Lower leg skin (tissue), 3 donors: ENCODE measurements around the gene EIF2D.

ENCODE experiments used
- POLR2A ChIP-seq, 2 donors: fragments of 450-650 bp; IDR thresholded peaks; one replicate each; pipeline ENCODE4 v1.6.1; 2016 to 2017; ENCODE audit warnings: antibody characterized with exemption in 2 of 2, mild to moderate bottlenecking in 1 of 2, moderate library complexity in 1 of 2
- TF ChIP-seq, protein P1 (sequence below), 3 donors: fragments of 450-650 bp; IDR thresholded peaks; one replicate each; pipeline ENCODE4 v1.5.1; 2016; ENCODE audit warnings: antibody characterized with exemption in 3 of 3, mild to moderate bottlenecking in 3 of 3, moderate library complexity in 2 of 3

GRCh38 chr1:206661161-206661820, 49.0 kb upstream of the EIF2D start:
- TF ChIP-seq, protein P1, sequence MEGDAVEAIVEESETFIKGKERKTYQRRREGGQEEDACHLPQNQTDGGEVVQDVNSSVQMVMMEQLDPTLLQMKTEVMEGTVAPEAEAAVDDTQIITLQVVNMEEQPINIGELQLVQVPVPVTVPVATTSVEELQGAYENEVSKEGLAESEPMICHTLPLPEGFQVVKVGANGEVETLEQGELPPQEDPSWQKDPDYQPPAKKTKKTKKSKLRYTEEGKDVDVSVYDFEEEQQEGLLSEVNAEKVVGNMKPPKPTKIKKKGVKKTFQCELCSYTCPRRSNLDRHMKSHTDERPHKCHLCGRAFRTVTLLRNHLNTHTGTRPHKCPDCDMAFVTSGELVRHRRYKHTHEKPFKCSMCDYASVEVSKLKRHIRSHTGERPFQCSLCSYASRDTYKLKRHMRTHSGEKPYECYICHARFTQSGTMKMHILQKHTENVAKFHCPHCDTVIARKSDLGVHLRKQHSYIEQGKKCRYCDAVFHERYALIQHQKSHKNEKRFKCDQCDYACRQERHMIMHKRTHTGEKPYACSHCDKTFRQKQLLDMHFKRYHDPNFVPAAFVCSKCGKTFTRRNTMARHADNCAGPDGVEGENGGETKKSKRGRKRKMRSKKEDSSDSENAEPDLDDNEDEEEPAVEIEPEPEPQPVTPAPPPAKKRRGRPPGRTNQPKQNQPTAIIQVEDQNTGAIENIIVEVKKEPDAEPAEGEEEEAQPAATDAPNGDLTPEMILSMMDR (IDR thresholded peaks at IDR 0.05): no peak
- no peak for TF ChIP-seq POLR2A (IDR thresholded peaks at IDR 0.05)
